Astrocyte of the spinal cord (primary cell): Measurements from ENCODE around the gene CPB1.

Source experiments
- DNase-seq: peaks from one replicate; pipeline ENCODE4 v3.0.0; 2011; ENCODE audit warnings: low read depth, low spot score
- H3K4me3 ChIP-seq: 2 replicates; pipeline ENCODE4 v1.5.1; 2011; ENCODE audit warnings: low read depth, mild to moderate bottlenecking, low read length, moderate library complexity
- CTCF ChIP-seq: IDR thresholded peaks from 2 replicates; pipeline ENCODE4 v1.5.1; 2012; ENCODE audit warnings: low read depth, mild to moderate bottlenecking, low read length, inconsistent platforms
- in situ Hi-C: cut with HindIII; loops from 2 replicates; pipeline ENCODE4 v1.10.0; 2017; ENCODE audit warnings: low sequenced_read_pairs

Gene CPB1

GRCh38 chr3:148809835-148810234 lies 17.8 kb upstream of the CPB1 start:
- no peak for TF ChIP-seq CTCF
- no peak overlapping the region for H3K4me3 ChIP-seq
- DNase-seq: no peak
- in situ Hi-C loops: no loop called here

GRCh38 chr3:148815316-148816110 lies 12.1 kb upstream of the CPB1 start:
- no peak overlapping the region for H3K4me3 ChIP-seq
- TF ChIP-seq CTCF: no peak
- DNase-seq: no peak
- in situ Hi-C loops: no loop called here

- no peak for TF ChIP-seq CTCF
- no peak overlapping the region for H3K4me3 ChIP-seq
- in situ Hi-C loops: no loop called here
- no peak for DNase-seq
Measured at GRCh38 chr3:148816427-148816826, 11.2 kb upstream of the CPB1 start.

GRCh38 chr3:148816981-148817525 lies 10.6 kb upstream of the CPB1 start:
- TF ChIP-seq CTCF: no peak
- DNase-seq: no peak
- H3K4me3 ChIP-seq: no peak overlapping the region
- in situ Hi-C loops: no loop called here

- in situ Hi-C loops: no loop called here
- no peak for DNase-seq
- no peak for TF ChIP-seq CTCF
- H3K4me3 ChIP-seq: no peak overlapping the region
Measured at GRCh38 chr3:148820361-148821245, 7.0 kb upstream of the CPB1 start.

GRCh38 chr3:148823026-148823425 lies 4.6 kb upstream of the CPB1 start:
- no peak for TF ChIP-seq CTCF
- H3K4me3 ChIP-seq: no peak overlapping the region
- no peak for DNase-seq
- in situ Hi-C loops: no loop called here
